HuH-7.5 (cell line): ENCODE measurements around the gene SEMA6A.

Experiments
- DNase-seq: peaks from one replicate; pipeline ENCODE4 v3.0.0; 2011; ENCODE audit warnings: low spot score

The SEMA6A gene, protein sequence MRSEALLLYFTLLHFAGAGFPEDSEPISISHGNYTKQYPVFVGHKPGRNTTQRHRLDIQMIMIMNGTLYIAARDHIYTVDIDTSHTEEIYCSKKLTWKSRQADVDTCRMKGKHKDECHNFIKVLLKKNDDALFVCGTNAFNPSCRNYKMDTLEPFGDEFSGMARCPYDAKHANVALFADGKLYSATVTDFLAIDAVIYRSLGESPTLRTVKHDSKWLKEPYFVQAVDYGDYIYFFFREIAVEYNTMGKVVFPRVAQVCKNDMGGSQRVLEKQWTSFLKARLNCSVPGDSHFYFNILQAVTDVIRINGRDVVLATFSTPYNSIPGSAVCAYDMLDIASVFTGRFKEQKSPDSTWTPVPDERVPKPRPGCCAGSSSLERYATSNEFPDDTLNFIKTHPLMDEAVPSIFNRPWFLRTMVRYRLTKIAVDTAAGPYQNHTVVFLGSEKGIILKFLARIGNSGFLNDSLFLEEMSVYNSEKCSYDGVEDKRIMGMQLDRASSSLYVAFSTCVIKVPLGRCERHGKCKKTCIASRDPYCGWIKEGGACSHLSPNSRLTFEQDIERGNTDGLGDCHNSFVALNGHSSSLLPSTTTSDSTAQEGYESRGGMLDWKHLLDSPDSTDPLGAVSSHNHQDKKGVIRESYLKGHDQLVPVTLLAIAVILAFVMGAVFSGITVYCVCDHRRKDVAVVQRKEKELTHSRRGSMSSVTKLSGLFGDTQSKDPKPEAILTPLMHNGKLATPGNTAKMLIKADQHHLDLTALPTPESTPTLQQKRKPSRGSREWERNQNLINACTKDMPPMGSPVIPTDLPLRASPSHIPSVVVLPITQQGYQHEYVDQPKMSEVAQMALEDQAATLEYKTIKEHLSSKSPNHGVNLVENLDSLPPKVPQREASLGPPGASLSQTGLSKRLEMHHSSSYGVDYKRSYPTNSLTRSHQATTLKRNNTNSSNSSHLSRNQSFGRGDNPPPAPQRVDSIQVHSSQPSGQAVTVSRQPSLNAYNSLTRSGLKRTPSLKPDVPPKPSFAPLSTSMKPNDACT

DNA sequence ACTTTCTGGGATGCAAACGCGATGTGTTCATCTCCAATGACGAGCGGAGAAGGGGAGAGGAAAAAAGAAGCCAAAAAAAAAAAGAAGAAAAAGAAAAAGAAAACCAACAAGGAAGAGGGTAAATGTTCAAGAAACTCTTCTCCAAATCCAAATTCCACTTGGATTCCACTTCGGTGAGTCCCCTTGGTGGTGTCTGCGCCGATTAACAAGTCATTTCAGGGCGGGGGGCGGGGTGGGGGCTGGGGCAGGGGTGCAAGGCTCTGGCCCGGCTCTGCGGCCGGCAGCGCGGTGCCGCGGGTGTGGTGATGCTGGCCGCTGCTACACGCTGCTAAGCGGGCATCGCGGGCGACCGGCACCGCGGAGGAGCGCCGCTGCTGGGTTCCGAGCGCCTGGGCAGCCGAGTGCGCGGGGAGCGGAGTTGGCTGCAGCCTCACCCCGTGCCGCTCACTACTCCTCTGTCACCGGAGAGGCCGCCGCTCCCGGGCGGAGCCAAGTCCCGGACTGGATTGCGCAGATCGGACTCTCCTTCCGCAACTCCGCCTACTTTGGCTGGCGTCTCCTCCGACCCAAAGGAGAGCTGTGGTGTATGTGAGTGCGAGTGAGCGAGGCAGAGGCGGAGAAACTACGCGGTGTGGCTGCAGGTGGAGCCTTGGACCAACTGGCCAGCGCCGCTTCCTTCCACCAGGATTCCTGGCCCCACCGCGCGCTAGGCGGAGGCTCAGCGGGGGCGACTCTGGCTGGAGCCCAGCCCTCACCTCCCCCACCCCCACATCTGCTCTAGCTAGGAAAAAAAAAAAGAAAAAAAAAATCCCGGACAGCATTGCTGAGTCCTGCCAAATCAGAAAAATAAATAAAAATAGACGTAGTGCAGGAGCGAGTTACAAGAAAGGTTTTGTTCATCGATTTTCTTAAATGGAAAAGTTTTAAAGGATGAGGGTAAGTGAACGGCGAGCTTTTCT lies at the start of gene SEMA6A:
TSS of gene SEMA6A (minus strand) at position 457 of the 959 bp plus-strand sequence. CDS start 69,879 bp downstream, outside the sequence.
- DNase-seq: peak; percentile 70

DNA sequence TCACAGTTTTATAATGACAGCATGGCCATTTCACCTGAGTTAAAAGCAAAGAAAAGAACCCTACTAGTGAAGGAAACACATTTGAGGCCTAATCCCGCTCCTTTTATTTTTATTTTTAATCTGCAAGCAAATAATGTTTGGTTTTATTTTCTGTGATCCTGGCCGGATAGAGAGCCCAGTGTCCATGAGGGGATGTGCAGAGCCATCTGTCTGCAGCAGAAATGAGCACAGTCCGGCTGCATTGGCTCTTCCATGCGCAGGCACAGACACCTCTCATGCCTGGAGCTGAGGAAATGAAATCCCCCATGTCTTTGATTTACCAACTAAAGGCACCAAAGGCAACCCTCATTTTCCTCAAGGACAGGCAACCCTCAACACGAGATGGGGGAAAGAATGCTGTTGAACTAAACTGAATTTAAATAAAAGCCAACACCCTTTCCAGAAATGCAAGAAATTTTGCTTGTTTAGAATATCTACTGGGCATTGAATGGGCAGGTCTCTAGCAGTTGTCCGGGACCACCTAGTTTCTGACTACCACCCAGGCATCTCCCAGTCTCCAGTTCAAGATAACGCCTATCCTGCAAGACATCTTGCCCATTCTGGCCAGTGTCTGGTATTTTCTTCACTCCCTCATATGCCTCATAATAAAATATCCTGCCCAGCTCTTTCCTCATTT lies 47.9 kb upstream of the SEMA6A start:
- DNase-seq: no peak

DNA sequence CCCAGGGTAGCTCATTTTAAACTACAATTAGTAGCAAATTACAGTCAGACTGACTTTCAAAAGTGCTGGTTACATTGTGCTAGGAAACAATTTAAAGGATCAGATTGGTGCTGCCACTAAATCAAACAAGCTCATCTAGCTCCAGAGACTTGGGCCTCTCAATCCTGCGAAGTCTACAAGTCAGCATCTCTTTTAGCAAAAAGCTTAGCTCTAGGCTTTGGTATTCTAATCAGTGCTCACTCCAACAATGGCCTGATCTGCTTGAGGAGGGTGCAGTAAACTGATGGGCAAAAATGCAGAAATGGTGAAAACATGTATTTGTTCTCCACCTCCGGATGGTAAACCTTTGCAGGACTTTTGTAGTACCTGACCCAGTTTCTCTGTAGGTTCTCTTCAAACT lies 47.0 kb upstream of the SEMA6A start:
- no peak for DNase-seq

DNA sequence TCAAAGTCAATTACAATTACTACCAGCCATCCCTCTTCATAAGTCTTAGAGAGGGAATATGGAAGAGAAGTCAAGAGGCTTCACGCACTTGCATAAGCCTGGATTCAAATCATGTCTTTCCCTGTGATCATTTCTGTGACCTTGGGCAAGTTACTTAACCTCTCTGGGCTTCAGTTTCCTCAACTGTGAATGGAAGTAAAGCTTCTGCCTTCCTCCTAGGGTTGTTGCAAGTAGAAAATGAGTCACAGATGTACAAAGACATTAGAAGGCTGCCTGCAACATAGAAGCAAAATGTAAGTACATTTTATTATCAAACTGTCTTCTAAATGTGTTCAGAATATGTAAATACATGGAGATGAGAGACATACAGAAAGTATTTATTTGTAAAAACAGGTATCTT lies 42.3 kb upstream of the SEMA6A start:
- no peak for DNase-seq

DNA sequence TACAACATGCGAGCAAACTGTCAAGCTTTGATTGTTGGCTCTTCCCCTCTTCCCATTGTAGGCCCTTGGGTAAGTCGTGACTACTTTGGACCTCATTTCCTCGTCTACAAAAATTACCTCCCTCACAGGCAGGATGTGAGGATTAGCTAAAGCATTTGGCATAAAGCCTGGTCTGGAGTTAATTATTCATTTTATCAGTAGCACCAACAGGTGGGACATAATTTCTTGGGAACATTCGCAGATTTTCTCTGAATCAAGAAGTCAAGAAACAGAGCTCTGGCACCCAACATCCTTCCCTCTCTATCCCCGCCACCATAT lies 39.9 kb upstream of the SEMA6A start:
- no peak for DNase-seq

DNA sequence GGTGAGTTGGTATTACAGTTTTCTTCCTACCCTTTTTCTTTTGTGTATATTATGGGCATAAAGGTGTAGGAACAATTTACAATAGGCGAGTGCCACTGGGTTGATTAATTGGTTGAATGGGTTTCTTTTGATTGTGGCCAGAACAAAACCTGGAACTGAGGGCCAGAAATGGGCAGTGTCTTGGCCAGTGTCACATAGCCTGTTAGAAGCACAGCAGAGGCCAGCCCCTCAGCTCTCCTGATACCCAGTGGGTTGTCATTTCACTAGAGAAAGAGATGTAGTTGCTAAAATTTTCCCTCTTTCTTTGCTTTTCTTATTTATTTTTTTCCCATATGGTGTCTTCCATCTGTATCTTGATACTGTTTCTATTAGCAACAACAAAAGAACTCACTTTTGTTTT lies 38.8 kb upstream of the SEMA6A start:
- DNase-seq: no peak

DNA sequence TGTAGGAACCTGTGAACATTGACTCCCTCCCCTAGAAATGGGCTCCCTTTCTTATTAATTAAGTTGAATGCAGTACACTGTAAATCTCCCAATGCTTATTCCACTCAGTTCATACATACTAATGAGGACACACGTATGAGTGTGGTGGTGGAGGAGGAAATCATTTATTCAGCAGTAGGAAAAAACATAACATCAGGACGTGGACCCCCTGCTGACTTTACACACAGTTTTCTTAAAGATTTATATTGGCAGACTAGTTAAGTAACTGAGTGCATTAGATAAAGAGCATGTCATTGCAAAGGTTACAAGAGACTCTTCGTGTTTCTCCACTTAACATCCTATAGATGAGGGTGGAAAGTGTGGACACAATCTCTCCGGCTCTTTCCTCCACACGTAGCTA lies 37.8 kb upstream of the SEMA6A start:
- no peak for DNase-seq

DNA sequence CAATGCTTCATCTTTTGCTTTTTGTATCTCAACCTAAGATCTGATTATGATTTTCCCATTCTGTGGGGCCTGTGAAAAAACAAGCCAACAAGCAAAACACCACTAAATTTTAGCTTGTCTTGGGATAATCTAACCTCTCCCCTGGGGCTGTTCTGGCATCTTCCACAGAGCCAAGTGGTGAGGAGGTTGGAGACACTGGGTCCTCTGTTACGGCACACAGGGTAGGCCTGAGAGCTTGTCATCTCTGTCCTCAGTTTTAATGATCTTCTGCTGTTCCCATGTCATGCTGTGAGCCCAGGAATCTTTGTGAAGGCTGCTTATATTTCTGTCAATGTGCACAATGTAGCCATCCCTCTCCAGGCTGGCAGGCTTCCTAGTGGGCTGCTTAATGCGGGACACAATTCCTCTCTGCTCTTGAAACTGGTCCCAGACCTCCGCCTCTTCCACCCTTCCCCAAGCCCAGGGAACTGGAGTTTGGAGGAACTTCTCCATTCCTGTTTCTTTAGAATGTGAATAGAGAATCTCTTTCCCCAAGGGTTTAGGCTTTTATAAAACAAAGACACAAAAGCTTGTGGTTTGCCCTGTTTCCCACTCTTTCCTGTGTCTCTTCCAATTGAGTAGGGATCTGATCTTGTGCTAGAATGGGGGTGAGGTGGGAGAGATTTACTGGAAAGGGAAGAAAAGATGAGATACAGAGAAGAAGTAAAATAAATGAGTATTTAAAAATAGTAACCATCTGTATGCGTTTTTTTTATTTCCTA lies 30.9 kb upstream of the SEMA6A start:
- no peak for DNase-seq

DNA sequence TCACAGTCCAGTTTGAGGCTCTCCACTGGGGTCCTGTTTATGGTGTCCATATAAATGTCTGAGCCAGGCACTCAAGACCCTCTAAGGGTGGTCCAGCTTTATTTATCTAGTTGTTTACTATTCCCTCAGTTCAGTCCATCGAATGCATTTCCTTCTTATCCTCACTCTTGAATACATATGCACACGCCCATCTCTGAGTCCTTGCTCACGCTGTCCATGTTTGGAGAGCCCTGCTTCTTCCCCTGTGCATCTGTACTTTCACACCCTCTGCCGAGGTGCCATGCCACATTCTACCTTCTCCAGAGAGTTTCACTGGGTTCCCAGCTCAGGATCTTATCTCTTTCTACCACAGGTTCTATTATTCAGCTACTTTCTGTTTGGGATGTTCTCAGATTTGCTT lies 30.2 kb upstream of the SEMA6A start:
- DNase-seq: no peak

DNA sequence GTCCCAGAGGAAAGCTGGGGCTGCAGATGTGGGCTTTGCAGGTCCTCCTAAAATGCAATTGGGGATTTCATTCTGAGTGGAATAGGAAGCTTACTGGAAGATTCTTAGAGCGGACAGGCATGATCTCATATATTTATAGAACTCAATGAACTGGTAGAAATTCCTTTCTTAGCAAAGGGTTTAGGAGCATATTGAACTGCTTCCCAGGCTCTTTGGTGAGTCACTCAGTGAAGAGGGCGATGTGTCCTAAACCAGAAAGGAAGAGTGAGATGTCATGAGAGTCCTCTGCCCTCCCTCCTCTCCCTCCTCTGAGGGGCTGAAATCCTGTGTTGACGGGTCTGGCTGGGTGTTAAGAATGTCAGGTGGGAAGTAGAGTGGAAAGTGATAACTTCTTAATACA lies 26.3 kb upstream of the SEMA6A start:
- DNase-seq: no peak

DNA sequence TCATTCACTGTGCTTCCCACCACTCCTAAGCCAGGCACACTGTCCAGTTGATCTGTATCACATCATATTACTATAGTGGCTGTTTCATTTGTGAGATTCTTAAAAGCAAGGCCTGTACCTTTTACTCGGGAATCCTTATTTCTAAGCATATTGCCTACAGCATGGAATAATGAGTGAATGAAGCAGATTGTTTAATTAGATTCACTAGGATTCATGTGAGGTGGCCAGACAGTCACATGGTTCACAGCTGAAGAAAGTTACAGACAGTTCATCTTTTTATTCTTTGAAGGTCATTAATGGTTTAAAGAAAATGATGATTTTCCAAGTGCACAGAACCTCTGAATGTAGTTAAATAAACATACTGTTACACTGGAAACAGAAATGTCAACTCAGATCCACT lies 24.3 kb upstream of the SEMA6A start:
- DNase-seq: no peak

DNA sequence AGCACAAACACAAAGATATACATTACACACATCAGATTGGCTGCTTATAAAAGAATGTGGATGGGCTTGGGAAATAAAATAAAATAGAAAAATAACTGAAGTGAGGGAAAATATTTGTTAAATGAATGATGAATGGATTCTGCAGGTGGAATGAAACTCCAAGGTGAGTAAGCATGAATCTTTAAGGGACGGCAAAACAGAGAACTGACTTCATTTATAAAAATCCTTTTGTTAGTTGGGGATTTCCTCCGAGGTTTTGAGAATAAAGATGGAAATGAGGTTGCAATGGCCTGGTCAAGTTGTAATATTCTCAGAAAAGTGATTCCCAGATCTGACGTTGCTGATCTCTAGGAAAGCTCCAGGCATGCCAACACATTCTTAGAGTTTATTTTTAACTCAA lies 20.9 kb upstream of the SEMA6A start:
- no peak for DNase-seq

DNA sequence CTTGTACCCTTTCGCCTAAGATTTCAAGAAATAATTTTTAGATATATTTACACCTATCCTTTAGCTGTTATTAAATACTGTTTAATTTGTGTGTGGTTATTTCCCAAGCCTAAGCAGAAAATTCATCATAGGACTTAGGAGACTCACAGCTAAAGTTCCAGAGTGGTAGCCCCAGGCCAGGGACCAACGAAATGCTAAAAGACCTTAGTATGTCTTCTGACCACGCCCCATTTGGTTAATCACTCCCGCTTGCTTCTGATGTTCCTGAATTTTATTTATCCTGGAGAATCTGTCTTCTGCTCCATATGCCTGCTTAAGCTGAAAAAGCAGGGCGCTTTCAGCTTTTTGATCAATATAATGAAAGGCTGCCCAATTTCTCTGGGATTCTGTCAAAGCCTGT lies 18.7 kb upstream of the SEMA6A start:
- no peak for DNase-seq

DNA sequence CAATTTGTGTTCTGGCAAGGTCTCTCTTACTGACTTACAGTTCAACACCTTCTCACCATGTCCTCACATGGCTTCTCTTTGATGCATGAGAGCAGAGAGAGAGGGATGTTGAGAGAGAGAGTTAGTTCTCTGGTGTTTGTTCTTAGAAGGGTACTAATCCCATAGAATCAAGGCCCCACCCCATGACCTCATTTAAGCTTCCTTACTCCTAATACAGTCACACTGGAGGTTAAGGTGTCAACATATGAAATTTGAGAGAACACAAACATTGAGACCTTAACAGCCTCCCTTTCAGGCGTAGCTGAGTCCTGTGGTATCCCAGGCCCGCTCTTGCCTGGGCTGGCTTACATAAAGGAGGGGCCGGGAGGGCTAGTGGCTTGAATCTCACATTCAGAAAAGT lies 10.6 kb upstream of the SEMA6A start:
- no peak for DNase-seq

DNA sequence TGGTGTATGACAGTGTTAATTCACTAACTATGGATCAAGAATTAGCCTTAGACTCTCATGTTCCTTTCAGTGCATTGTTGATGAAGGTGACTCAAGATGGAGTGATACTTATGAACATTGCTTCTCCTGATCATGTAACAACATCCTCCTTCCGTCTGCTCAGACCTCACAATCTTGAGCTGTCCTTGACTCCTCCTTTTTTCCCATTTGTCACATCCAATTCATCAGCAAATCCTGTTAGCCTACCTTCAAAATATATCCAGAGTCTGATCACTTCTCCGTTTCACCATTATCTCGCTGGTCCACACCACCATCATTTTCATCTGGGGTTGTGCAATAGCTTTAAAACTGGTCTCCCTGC lies 9.2 kb upstream of the SEMA6A start:
- no peak for DNase-seq

DNA sequence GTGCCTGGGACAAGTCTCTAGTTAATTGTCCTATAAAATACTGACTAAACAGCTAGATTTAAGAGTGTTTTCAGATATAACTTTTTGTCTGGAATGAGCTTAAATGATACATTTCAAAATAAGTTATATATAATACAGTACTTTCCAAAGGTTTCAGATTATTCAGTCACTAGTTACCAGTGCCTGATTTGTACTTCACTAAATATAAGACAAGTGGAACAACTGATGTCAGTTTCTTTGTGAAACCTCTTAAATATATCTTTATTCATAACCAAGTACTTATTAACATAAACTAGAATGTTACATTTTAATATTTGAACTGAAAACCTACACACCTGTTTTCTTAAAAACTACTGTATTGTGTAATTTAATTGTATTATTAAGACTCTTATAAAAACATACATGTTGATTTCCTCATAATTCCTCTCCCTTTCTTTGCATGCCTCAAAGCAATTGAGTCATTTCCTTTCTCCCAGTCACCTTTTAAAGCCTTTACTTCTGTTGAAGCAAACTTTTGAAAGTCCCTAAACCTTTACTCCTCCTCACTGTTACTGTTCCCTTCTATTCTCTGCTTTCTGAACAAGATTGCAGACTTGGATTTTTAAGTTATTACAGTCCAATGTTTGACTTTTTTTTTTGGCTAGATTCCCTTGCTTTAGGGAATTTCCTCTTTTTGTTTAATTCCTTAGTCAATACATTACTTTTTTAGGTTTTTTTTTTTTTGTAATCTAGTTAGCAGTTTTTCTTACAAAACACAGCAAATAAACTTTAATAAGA lies 8.7 kb upstream of the SEMA6A start:
- no peak for DNase-seq

DNA sequence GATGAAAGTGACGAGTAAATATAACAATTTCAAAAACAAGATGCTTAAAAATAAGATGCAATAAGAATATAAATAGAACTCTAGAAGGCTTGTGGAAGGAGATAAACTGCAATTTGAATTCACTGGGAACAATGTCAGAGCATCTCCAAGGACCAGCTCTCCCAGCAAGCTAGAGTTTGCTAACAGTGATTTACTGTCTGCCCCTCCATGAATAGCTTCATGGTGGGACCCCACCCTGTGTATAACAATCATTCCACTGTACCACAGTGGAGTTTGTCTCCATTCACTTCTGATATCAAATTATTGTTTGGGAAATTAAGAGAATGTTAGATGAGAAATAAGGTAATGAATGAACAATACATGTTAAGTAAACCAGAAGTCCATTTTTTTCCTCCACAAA lies 7.3 kb upstream of the SEMA6A start:
- no peak for DNase-seq

DNA sequence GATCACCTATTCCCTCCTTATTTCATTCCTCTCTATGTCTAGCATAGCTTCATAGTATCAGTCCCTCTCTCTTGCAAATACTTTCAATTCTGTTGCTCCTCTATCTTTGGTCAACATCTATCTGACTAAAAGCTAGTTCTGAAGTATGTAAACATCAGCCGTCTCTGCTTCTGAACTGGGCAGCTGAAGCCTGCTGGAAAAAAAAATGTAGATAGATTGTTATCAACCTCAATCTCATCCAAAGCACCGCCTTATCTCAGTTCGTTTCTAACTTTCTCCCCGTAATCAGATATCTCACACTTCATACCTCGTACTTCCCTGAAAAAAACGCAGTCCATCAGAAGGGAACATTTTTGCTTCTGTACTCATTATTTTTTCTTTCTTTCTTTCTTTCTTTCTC lies 4.5 kb upstream of the SEMA6A start:
- DNase-seq: no peak

DNA sequence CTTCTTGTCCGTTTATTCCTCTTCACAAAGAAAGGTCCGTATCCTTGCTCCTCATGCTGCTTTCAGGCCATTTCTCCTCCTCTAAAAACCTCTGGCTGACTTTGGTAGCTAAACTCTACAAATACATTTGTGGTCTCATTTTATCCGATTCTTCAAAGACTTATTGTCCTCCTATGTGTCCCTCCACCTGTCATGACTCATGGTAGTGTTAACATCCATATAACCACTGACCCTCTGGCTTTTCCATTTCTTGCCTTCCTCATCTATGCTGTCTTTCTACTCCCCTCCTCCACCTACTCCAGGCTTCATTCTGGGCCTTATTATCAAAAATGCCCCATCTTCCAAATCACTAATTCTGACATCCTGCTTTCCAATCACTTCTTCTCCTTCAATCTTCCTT lies 4.1 kb upstream of the SEMA6A start:
- DNase-seq: no peak
